Testis (tissue), 2 donors: Measurements from ENCODE around the gene SPPL2A.

ENCODE experiments used
- POLR2A ChIP-seq: fragments of 450-650 bp; IDR thresholded peaks from one replicate; pipeline ENCODE4 v1.6.1; 2017; ENCODE audit warnings: antibody characterized with exemption, mild to moderate bottlenecking, moderate library complexity
- TF ChIP-seq, protein P1 (sequence below), 3 experiments: fragments of 450-650 bp in 2 of 3; fragments of 200-600 bp in 1 of 3; sonication (generic) in 1 of 3; IDR thresholded peaks; one replicate each; pipeline ENCODE4 v1.5.1; 2016 to 2019; ENCODE audit warnings: antibody characterized with exemption in 3 of 3, mild to moderate bottlenecking in 2 of 3, moderate library complexity in 1 of 3

DNA sequence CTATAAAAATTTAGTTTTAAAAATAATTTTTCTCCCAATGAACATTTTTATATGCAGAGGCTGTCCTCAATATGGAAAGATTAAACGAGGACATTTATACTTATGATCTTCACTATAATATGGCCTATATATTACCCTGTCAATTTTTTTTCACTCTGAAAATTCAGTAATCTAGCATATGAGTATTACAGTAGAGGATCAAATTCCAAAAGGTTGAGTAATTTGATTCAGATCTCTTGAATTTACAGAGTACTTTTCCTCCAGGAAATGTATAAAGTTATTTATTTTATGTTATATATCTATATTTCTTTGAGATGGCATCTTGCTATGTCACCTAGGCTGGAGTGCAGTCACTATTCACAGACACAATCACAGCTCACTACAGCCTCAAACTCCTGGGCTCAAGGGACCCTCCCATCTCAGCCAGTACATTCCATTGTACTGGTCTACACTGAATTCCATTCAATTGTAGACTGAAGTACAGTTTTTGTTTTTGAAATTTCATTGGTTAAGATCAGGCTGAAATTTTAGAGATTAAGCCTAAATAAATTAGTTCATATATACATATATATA, 62.7 kb downstream of the SPPL2A start:
- no peak for TF ChIP-seq POLR2A
- TF ChIP-seq, protein P1, sequence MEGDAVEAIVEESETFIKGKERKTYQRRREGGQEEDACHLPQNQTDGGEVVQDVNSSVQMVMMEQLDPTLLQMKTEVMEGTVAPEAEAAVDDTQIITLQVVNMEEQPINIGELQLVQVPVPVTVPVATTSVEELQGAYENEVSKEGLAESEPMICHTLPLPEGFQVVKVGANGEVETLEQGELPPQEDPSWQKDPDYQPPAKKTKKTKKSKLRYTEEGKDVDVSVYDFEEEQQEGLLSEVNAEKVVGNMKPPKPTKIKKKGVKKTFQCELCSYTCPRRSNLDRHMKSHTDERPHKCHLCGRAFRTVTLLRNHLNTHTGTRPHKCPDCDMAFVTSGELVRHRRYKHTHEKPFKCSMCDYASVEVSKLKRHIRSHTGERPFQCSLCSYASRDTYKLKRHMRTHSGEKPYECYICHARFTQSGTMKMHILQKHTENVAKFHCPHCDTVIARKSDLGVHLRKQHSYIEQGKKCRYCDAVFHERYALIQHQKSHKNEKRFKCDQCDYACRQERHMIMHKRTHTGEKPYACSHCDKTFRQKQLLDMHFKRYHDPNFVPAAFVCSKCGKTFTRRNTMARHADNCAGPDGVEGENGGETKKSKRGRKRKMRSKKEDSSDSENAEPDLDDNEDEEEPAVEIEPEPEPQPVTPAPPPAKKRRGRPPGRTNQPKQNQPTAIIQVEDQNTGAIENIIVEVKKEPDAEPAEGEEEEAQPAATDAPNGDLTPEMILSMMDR (IDR thresholded peaks at IDR 0.05), result no peak
